HEK293 (cell line): ENCODE results near the gene PKHD1.

Experiments
- CTCF ChIA-PET: fragments of 350-600 bp; formaldehyde crosslinking; extraction: SDS; loops from one replicate; lab custom pipeline; 2021; ENCODE audit warnings: antibody characterized with exemption; lab: Yijun Ruan, JAX
- POLR2A ChIA-PET: fragments of 300-600 bp; formaldehyde crosslinking; extraction: SDS; loops from one replicate; lab custom pipeline; 2020; ENCODE audit warnings: antibody characterized with exemption, inconsistent platforms; lab: Yijun Ruan, JAX
- H3K27ac ChIP-seq: fragments of 200-500 bp; sonication (Bioruptor generic); 2 replicates; pipeline ENCODE4 v1.5.1; 2014; ENCODE audit warnings: low read depth, low read length, control low read depth, inconsistent platforms; ENCODE audit errors: extremely low read depth
- H3K36me3 ChIP-seq, 2 experiments: fragments of 200-500 bp in 1 of 2; sonication (Bioruptor generic) in 1 of 2; 1 replicate in 1 of 2; 2 replicates in 1 of 2; pipeline ENCODE4 v1.5.1; 2014 to 2017; ENCODE audit warnings: inconsistent platforms in 2 of 2, low read length in 2 of 2; ENCODE audit not compliant: control insufficient read depth in 2 of 2, insufficient read depth in 1 of 2
- H3K4me1 ChIP-seq: fragments of 200-500 bp; sonication (Bioruptor generic); 2 replicates; pipeline ENCODE4 v1.5.1; 2014; ENCODE audit warnings: mild to moderate bottlenecking, low read length, inconsistent platforms; ENCODE audit not compliant: control insufficient read depth, insufficient read depth
- H3K4me3 ChIP-seq: 2 replicates; pipeline ENCODE4 v1.5.1; 2011; ENCODE audit warnings: low read depth, mild to moderate bottlenecking, control low read depth, low read length, moderate library complexity
- H3K9me3 ChIP-seq: fragments of 200-500 bp; sonication (Bioruptor generic); 2 replicates; pipeline ENCODE4 v1.5.1; 2014; ENCODE audit warnings: low read depth, low read length, inconsistent platforms; ENCODE audit not compliant: control insufficient read depth, insufficient read depth
- GLIS1 ChIP-seq: fragments of 450-650 bp; formaldehyde crosslinking; IDR thresholded peaks from 2 replicates; pipeline ENCODE4 v1.5.1; 2016; ENCODE audit warnings: missing biosample characterization, missing genetic modification characterization
- GLIS2 ChIP-seq: fragments of 450-650 bp; formaldehyde crosslinking; IDR thresholded peaks from 2 replicates; pipeline ENCODE4 v1.5.1; 2016; ENCODE audit warnings: missing biosample characterization, missing genetic modification characterization
- SETDB1 ChIP-seq: IDR thresholded peaks from one replicate; pipeline ENCODE4 v1.6.1; 2017; ENCODE audit warnings: mild to moderate bottlenecking, low read length, moderate library complexity, mixed read lengths; ENCODE audit not compliant: insufficient read length
- ZBTB10 ChIP-seq: fragments of 450-650 bp; formaldehyde crosslinking; IDR thresholded peaks from 2 replicates; pipeline ENCODE4 v1.5.1; 2016; ENCODE audit warnings: missing biosample characterization, missing genetic modification characterization
- ZBTB26 ChIP-seq: fragments of 450-650 bp; formaldehyde crosslinking; optimal IDR thresholded peaks from 2 replicates; pipeline ENCODE3; 2016; ENCODE audit warnings: missing biosample characterization, mild to moderate bottlenecking, missing genetic modification characterization
- ZBTB49 ChIP-seq: fragments of 450-650 bp; formaldehyde crosslinking; IDR thresholded peaks from 2 replicates; pipeline ENCODE4 v1.5.1; 2016; ENCODE audit warnings: missing biosample characterization, missing genetic modification characterization, low read depth
- ZBTB8A ChIP-seq: fragments of 450-650 bp; formaldehyde crosslinking; IDR thresholded peaks from 2 replicates; pipeline ENCODE4 v1.5.1; 2016; ENCODE audit warnings: missing biosample characterization, missing genetic modification characterization
- ZFHX2 ChIP-seq: fragments of 450-650 bp; formaldehyde crosslinking; conservative IDR thresholded peaks from 2 replicates; pipeline ENCODE4 v1.5.1; 2016; ENCODE audit warnings: missing biosample characterization, missing genetic modification characterization
- ZFP37 ChIP-seq: fragments of 450-650 bp; formaldehyde crosslinking; IDR thresholded peaks from 2 replicates; pipeline ENCODE4 v1.5.1; 2016; ENCODE audit warnings: missing biosample characterization, missing genetic modification characterization
- ZIC2 ChIP-seq: fragments of 450-650 bp; formaldehyde crosslinking; IDR thresholded peaks from 2 replicates; pipeline ENCODE4 v1.5.1; 2016; ENCODE audit warnings: missing biosample characterization, missing genetic modification characterization
- ZNF146 ChIP-seq: fragments of 450-650 bp; formaldehyde crosslinking; IDR thresholded peaks from 2 replicates; pipeline ENCODE4 v1.5.1; 2016; ENCODE audit warnings: missing biosample characterization, missing genetic modification characterization
- ZNF155 ChIP-seq: fragments of 450-650 bp; formaldehyde crosslinking; IDR thresholded peaks from 2 replicates; pipeline ENCODE4 v1.5.1; 2016; ENCODE audit warnings: missing biosample characterization, missing genetic modification characterization
- ZNF169 ChIP-seq: fragments of 450-650 bp; formaldehyde crosslinking; IDR thresholded peaks from 2 replicates; pipeline ENCODE4 v1.5.1; 2016; ENCODE audit warnings: missing biosample characterization, missing genetic modification characterization
- ZNF214 ChIP-seq: fragments of 450-650 bp; formaldehyde crosslinking; IDR thresholded peaks from 2 replicates; pipeline ENCODE4 v1.5.1; 2017; ENCODE audit warnings: missing biosample characterization, mild to moderate bottlenecking, missing genetic modification characterization, borderline replicate concordance
- ZNF274 ChIP-seq, 2 experiments: fragments of 200-500 bp in 1 of 2; fragments of 450-650 bp in 1 of 2; sonication (Bioruptor generic) in 1 of 2; formaldehyde crosslinking in 1 of 2; IDR thresholded peaks; 2 replicates each; pipeline versions ENCODE4 v1.5.1 to v1.6.1; 2014 to 2016; ENCODE audit warnings: borderline replicate concordance in 1 of 2, inconsistent platforms in 1 of 2, low read length in 1 of 2, missing biosample characterization in 1 of 2, missing genetic modification characterization in 1 of 2
- ZNF341 ChIP-seq: fragments of 450-650 bp; formaldehyde crosslinking; IDR thresholded peaks from 2 replicates; pipeline ENCODE4; 2016; ENCODE audit warnings: low read depth, missing biosample characterization, missing genetic modification characterization
- ZNF398 ChIP-seq: fragments of 450-650 bp; formaldehyde crosslinking; IDR thresholded peaks from 2 replicates; pipeline ENCODE4 v1.5.1; 2017; ENCODE audit warnings: missing biosample characterization, missing genetic modification characterization
- ZNF544 ChIP-seq: fragments of 450-650 bp; formaldehyde crosslinking; IDR thresholded peaks from 2 replicates; pipeline ENCODE4 v1.5.0; 2017; ENCODE audit warnings: missing biosample characterization, missing genetic modification characterization
- ZNF580 ChIP-seq: fragments of 450-650 bp; formaldehyde crosslinking; IDR thresholded peaks from 2 replicates; pipeline ENCODE4 v1.5.1; 2016; ENCODE audit warnings: missing biosample characterization, missing genetic modification characterization
- ZNF645 ChIP-seq: fragments of 450-650 bp; formaldehyde crosslinking; IDR thresholded peaks from 2 replicates; pipeline ENCODE4; 2016; ENCODE audit warnings: missing biosample characterization, missing genetic modification characterization
- ZNF670 ChIP-seq: fragments of 450-650 bp; formaldehyde crosslinking; IDR thresholded peaks from 2 replicates; pipeline ENCODE4 v1.5.1; 2016; ENCODE audit warnings: missing biosample characterization, missing genetic modification characterization, low read depth

PKHD1 gene

GRCh38 chr6:51608932-51609331 lies 478.5 kb downstream of the PKHD1 start (continued):
- TF ChIP-seq ZNF398 (no peak), ZFP37 (tag by site-specific recombination) (no peak), ZNF670 (tag by site-specific recombination) (no peak), ZNF341 (tag by site-specific recombination) (no peak), ZNF169 (no peak), ZNF544 (tag by site-specific recombination) (no peak), ZNF580 (tag by site-specific recombination) (no peak), ZNF214 (tag by site-specific recombination) (no peak)

- POLR2A ChIA-PET: no interaction called here
- no peak overlapping the region for H3K4me3 ChIP-seq
- no peak overlapping the region for H3K27ac ChIP-seq
- H3K36me3 ChIP-seq: no peaks in the 10 kb centered on the region
- TF ChIP-seq ZNF146 (tag by site-specific recombination): no peak
- TF ChIP-seq ZBTB49 (tag by site-specific recombination): no peak
- TF ChIP-seq, all 188 proteins: peak for 0
- CTCF ChIA-PET: interaction anchor here (1.8 kb wide), 1 partner anchor 10 kb away, joined by 9 read pairs; no protein-coding TSS in a partner anchor
- H3K9me3 ChIP-seq: no peaks in the 10 kb centered on the region
- no peaks in the 10 kb centered on the region for H3K4me1 ChIP-seq
Measured at GRCh38 chr6:51608383-51608782, 479.0 kb downstream of the PKHD1 start.

- Histone ChIP-seq H3K9me3 (no peaks in the 10 kb centered on the region), H3K27ac (no peak overlapping the region), H3K36me3 (no peaks in the 10 kb centered on the region), H3K4me3 (no peak overlapping the region), H3K4me1 (no peaks in the 10 kb centered on the region)
- ChIA-PET POLR2A (no interaction called here), CTCF (no interaction called here)
- TF ChIP-seq ZBTB26 (tag by site-specific recombination) (no peak), ZNF274 (IDR thresholded peaks at IDR 0.05; ENCODE audit: low read length) (no peak), ZNF274 (tag by site-specific recombination; IDR thresholded peaks at IDR 0.05; ENCODE audit: borderline replicate concordance) (no peak), ZFHX2 (tag by site-specific recombination) (no peak), GLIS1 (tag by site-specific recombination) (no peak), SETDB1 (no peak), GLIS2 (tag by site-specific recombination) (no peak), ZNF155 (tag by site-specific recombination) (no peak), ZNF645 (tag by site-specific recombination) (no peak), ZBTB8A (tag by site-specific recombination) (no peak), ZIC2 (tag by site-specific recombination) (no peak), ZBTB10 (tag by site-specific recombination) (no peak)
Measured at GRCh38 chr6:51600514-51600913, 486.9 kb downstream of the PKHD1 start.
